ENCODE measurements around the gene GP5. TPM values are rescaled to one million over a fixed set of nuclear protein-coding genes. Genes with fewer than 3 reads are reported as not detected.

GP5 gene
- total RNA-seq, 5 donors from 2014 or later (not counting 1 experiment from before 2014, with no cell fraction given): 5.1 to 8.4 (median 6.3) TPM

DNA sequence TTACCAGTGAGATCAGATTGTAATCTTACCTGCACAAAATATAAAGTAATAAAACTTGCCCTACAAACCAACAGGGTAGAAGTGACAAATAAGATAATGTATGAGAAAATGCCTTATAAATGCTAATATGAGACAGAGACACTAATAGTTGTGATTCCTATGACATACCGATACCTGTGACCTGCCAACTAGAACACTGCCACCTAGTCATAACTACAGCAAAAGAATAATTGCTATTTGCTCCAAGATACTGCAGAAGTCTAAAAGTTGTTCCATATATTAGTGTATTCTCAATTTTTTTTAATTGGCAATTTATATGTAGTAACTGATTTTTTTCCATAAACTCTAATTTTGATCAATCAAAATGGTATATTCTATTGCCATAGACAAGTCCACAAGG is 25.3 kb upstream of the GP5 start:
- POLR2A ChIA-PET: no interaction called here
- Mint-ChIP-seq H3K27ac (no peak overlapping the region), H3K9me3 (no peaks in the 10 kb centered on the region), H3K36me3 (peaks cover 46% of the 10 kb centered on the region), H3K27me3 (no peaks in the 10 kb centered on the region), H3K4me1 (no peaks in the 10 kb centered on the region), H3K4me3 (no peak overlapping the region)
- CTCF ChIA-PET: no interaction called here
- Histone ChIP-seq H3K27me3 (replicated peaks in 1 of 2; ENCODE audit: control insufficient read depth in 2 of 2, extremely low read depth in 1 of 2, insufficient read depth in 2 of 2, low read length in 1 of 2) (no peaks in the 10 kb centered on the region), H3K4me1 (ENCODE audit: control insufficient read depth in 1 of 2, extremely low read depth in 1 of 2, insufficient read depth in 2 of 2, low read length in 2 of 2) (no peaks in the 10 kb centered on the region), H3K36me3 (ENCODE audit: control insufficient read depth in 2 of 2, extremely low read depth in 1 of 2, insufficient read depth in 1 of 2, low read length in 1 of 2) (peaks cover 5 to 35% of the 10 kb centered on the region in 2 donors), H3K27ac (ENCODE audit: low read length) (no peak overlapping the region), H3K9me3 (no peaks in the 10 kb centered on the region), H3K4me3 (ENCODE audit: control insufficient read depth in 1 of 2, extremely low read depth in 1 of 2, low read length in 1 of 2) (no peak overlapping the region)
- no peak for DNase-seq
- ATAC-seq (replicated peaks in 1 of 4): no peak
- no CpG with 5 or more reads among the region's 1 CpG for WGBS (ENCODE audit: insufficient coverage)

DNA sequence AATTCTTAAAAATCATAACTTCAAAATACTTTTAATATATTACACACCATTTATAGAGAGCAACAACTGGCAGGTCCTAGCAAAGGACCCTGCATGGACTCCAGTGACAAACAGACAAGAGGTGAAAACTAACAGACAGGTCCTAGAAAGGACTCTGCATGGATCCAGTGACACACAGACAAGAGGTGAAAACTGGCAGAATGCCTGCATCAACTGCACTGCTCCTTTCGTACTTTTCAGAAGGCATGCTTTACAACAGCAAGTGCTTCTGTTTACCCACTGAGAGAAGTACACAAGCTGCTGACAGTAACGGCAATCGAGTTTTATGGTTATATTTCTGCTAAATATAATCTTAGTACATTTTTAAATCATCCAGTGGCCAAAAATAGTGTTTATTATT is 24.3 kb upstream of the GP5 start:
- Histone ChIP-seq H3K27me3 (replicated peaks in 1 of 2; ENCODE audit: control insufficient read depth in 2 of 2, extremely low read depth in 1 of 2, insufficient read depth in 2 of 2, low read length in 1 of 2) (no peaks in the 10 kb centered on the region), H3K4me1 (ENCODE audit: control insufficient read depth in 1 of 2, extremely low read depth in 1 of 2, insufficient read depth in 2 of 2, low read length in 2 of 2) (no peaks in the 10 kb centered on the region), H3K9me3 (no peaks in the 10 kb centered on the region), H3K27ac (ENCODE audit: low read length) (no peak overlapping the region), H3K36me3 (ENCODE audit: control insufficient read depth in 2 of 2, extremely low read depth in 1 of 2, insufficient read depth in 1 of 2, low read length in 1 of 2) (peaks cover 5 to 35% of the 10 kb centered on the region in 2 donors), H3K4me3 (ENCODE audit: control insufficient read depth in 1 of 2, extremely low read depth in 1 of 2, low read length in 1 of 2) (no peak overlapping the region)
- POLR2A ChIA-PET: no interaction called here
- no peak for DNase-seq
- Mint-ChIP-seq H3K36me3 (peaks cover 47% of the 10 kb centered on the region), H3K9me3 (no peaks in the 10 kb centered on the region), H3K4me3 (no peak overlapping the region), H3K27me3 (no peaks in the 10 kb centered on the region), H3K27ac (no peak overlapping the region), H3K4me1 (no peaks in the 10 kb centered on the region)
- 100% methylated on average over 1 of the region's 3 CpGs for WGBS (ENCODE audit: insufficient coverage)
- CTCF ChIA-PET: no interaction called here
- no peak for ATAC-seq (replicated peaks in 1 of 4)

DNA sequence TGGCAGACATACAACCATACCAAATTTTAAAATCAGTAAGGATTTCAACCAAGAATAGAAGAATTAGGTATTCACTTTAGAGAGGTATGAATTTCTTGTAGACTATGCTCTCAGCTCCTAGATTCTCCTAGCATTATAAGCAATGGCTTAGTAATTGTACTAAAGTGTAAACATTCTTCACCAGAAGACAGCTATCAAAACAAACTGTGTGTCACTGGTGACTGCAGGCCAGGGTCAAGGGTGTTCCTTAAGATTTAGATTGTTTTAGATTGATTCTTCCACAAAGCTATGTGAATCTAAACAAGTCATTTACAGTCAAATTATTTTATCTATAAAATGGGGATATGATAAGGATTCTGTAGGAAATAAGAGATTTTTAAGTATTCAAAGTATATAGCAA is 23.1 kb upstream of the GP5 start:
- ATAC-seq (replicated peaks in 1 of 4): no peak
- DNase-seq: no peak
- Histone ChIP-seq H3K27ac (ENCODE audit: low read length) (no peak overlapping the region), H3K4me1 (ENCODE audit: control insufficient read depth in 1 of 2, extremely low read depth in 1 of 2, insufficient read depth in 2 of 2, low read length in 2 of 2) (no peaks in the 10 kb centered on the region), H3K27me3 (replicated peaks in 1 of 2; ENCODE audit: control insufficient read depth in 2 of 2, extremely low read depth in 1 of 2, insufficient read depth in 2 of 2, low read length in 1 of 2) (no peaks in the 10 kb centered on the region), H3K9me3 (no peaks in the 10 kb centered on the region), H3K36me3 (ENCODE audit: control insufficient read depth in 2 of 2, extremely low read depth in 1 of 2, insufficient read depth in 1 of 2, low read length in 1 of 2) (peaks cover 5 to 32% of the 10 kb centered on the region in 2 donors), H3K4me3 (ENCODE audit: control insufficient read depth in 1 of 2, extremely low read depth in 1 of 2, low read length in 1 of 2) (no peak overlapping the region)
- POLR2A ChIA-PET: no interaction called here
- H3K27me3 Mint-ChIP-seq: no peaks in the 10 kb centered on the region
- H3K4me1 Mint-ChIP-seq: no peaks in the 10 kb centered on the region
- H3K4me3 Mint-ChIP-seq: no peak overlapping the region
- H3K9me3 Mint-ChIP-seq: no peaks in the 10 kb centered on the region
- CTCF ChIA-PET: interaction anchor here in 1 of 2 donors (1.3 to 1.4 kb wide), 2 partner anchors 15 to 25 kb away, joined by 3 read pairs; no protein-coding TSS in a partner anchor
- no peak overlapping the region for H3K27ac Mint-ChIP-seq
- peaks cover 43% of the 10 kb centered on the region for H3K36me3 Mint-ChIP-seq

DNA sequence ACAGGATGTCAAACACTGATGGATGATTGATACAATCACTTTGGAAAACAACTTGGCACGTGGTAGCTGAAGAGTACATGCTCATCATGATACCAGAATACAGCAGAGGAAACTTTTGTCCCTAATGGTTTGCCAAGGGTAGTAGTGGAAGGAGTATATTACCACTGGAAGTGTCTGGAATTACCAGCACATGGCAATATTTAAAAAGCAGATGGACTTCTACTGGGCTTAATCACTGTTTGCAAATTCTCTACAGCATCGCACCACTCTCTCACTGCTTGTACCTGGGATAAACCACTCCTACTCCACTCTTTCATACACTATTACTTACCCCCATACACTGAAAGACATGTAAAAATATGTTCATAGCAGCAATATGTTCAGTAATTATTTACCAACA is 19.6 kb upstream of the GP5 start:
- ATAC-seq (replicated peaks in 1 of 4) (no peak), DNase-seq (no peak)
- no peak overlapping the region for H3K4me3 Mint-ChIP-seq
- ChIA-PET POLR2A (no interaction called here), CTCF (no interaction called here)
- Histone ChIP-seq H3K4me1 (ENCODE audit: control insufficient read depth in 1 of 2, extremely low read depth in 1 of 2, insufficient read depth in 2 of 2, low read length in 2 of 2) (no peaks in the 10 kb centered on the region), H3K4me3 (ENCODE audit: control insufficient read depth in 1 of 2, extremely low read depth in 1 of 2, low read length in 1 of 2) (no peak overlapping the region), H3K9me3 (no peaks in the 10 kb centered on the region), H3K27ac (ENCODE audit: low read length) (no peak overlapping the region), H3K27me3 (replicated peaks in 1 of 2; ENCODE audit: control insufficient read depth in 2 of 2, extremely low read depth in 1 of 2, insufficient read depth in 2 of 2, low read length in 1 of 2) (no peaks in the 10 kb centered on the region), H3K36me3 (ENCODE audit: control insufficient read depth in 2 of 2, extremely low read depth in 1 of 2, insufficient read depth in 1 of 2, low read length in 1 of 2) (peaks cover 0 to 5% of the 10 kb centered on the region in 2 donors)
- no peaks in the 10 kb centered on the region for H3K9me3 Mint-ChIP-seq
- H3K27me3 Mint-ChIP-seq: no peaks in the 10 kb centered on the region
- WGBS (ENCODE audit: insufficient coverage): 100% methylated on average over 1 of the region's 2 CpGs
- peaks cover 37% of the 10 kb centered on the region for H3K36me3 Mint-ChIP-seq
- no peaks in the 10 kb centered on the region for H3K4me1 Mint-ChIP-seq
- no peak overlapping the region for H3K27ac Mint-ChIP-seq

DNA sequence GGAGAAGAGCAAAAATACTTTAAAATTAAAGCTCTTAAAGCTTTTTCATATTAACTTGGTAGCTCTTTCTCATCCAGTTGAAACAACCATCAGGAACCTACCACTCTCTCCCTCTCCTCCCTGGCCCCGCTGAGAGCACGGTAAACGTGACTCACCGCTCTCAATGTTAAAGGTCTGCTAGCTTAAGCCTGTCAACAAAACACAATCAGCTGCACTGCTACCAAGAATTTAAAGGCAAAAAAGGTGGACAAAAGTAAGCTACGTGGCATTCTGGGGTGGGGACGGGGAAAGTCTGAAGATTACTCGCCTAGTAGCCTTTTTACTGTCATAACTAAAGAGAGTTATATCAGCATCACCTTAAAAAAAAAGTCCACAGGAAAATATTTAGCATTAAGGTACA is 8.4 kb upstream of the GP5 start:
- DNase-seq (no peak), ATAC-seq (replicated peaks in 1 of 4) (no peak)
- Histone ChIP-seq H3K27ac (ENCODE audit: low read length) (no peak overlapping the region), H3K4me1 (ENCODE audit: control insufficient read depth in 1 of 2, extremely low read depth in 1 of 2, insufficient read depth in 2 of 2, low read length in 2 of 2) (no peaks in the 10 kb centered on the region), H3K9me3 (no peaks in the 10 kb centered on the region), H3K36me3 (ENCODE audit: control insufficient read depth in 2 of 2, extremely low read depth in 1 of 2, insufficient read depth in 1 of 2, low read length in 1 of 2) (peaks cover 0 to 6% of the 10 kb centered on the region in 2 donors), H3K27me3 (replicated peaks in 1 of 2; ENCODE audit: control insufficient read depth in 2 of 2, extremely low read depth in 1 of 2, insufficient read depth in 2 of 2, low read length in 1 of 2) (no peaks in the 10 kb centered on the region), H3K4me3 (ENCODE audit: control insufficient read depth in 1 of 2, extremely low read depth in 1 of 2, low read length in 1 of 2) (no peak overlapping the region)
- Mint-ChIP-seq H3K27ac (no peak overlapping the region), H3K27me3 (no peaks in the 10 kb centered on the region), H3K36me3 (peaks cover 13% of the 10 kb centered on the region), H3K4me3 (no peak overlapping the region), H3K4me1 (peaks cover 0 to 8% (median 4%) of the 10 kb centered on the region in 3 donors), H3K9me3 (no peaks in the 10 kb centered on the region)
- CTCF ChIA-PET: interaction anchor here (0.5 to 2.6 kb wide), 7 partner anchors 10 to 69 kb away, joined by 3 to 11 read pairs (median 4); no protein-coding TSS in a partner anchor
- POLR2A ChIA-PET: interaction anchor here in 1 of 2 donors (0.8 kb wide), 1 partner anchor 12 kb away, joined by 3 read pairs; no protein-coding TSS in a partner anchor
- 100% methylated on average over 1 of the region's 7 CpGs for WGBS (ENCODE audit: insufficient coverage)

DNA sequence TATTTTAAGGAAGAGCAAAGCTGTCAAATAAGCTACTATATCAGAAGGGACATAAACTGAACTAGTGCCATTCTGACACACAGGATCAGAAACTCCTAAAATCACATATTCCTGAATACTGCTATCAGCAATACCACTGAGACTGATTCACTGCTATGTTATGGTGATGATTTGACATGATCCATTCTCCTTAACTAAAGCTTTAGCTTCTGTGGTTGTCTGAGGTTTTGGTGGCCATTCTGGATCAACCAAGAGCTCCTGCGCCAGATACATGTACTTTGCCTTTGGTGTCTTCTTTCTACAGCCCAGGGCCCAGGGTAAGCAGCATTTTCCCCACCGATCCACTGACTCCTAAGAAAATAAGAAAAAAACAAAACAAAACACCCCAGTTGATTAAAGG is 6.7 kb upstream of the GP5 start:
- ATAC-seq (replicated peaks in 1 of 4) (no peak), DNase-seq (no peak)
- Histone ChIP-seq H3K36me3 (ENCODE audit: control insufficient read depth in 2 of 2, extremely low read depth in 1 of 2, insufficient read depth in 1 of 2, low read length in 1 of 2) (peaks cover 0 to 2% of the 10 kb centered on the region in 2 donors), H3K27me3 (replicated peaks in 1 of 2; ENCODE audit: control insufficient read depth in 2 of 2, extremely low read depth in 1 of 2, insufficient read depth in 2 of 2, low read length in 1 of 2) (no peaks in the 10 kb centered on the region), H3K9me3 (no peaks in the 10 kb centered on the region), H3K4me1 (ENCODE audit: control insufficient read depth in 1 of 2, extremely low read depth in 1 of 2, insufficient read depth in 2 of 2, low read length in 2 of 2) (peaks cover 0 to 3% of the 10 kb centered on the region in 2 experiments), H3K4me3 (ENCODE audit: control insufficient read depth in 1 of 2, extremely low read depth in 1 of 2, low read length in 1 of 2) (no peak overlapping the region), H3K27ac (ENCODE audit: low read length) (no peak overlapping the region)
- Mint-ChIP-seq H3K27me3 (no peaks in the 10 kb centered on the region), H3K27ac (no peak overlapping the region), H3K9me3 (no peaks in the 10 kb centered on the region), H3K36me3 (peaks cover 9% of the 10 kb centered on the region), H3K4me3 (no peak overlapping the region), H3K4me1 (peaks cover 0 to 5% (median 4%) of the 10 kb centered on the region in 3 donors)
- ChIA-PET POLR2A (interaction anchor here in 1 of 2 donors (0.6 kb wide), 2 partner anchors 29 to 67 kb away, joined by 3 read pairs; no protein-coding TSS in a partner anchor), CTCF (interaction anchor here (0.6 to 2.6 kb wide), 7 partner anchors 24 to 171 kb away, joined by 3 to 11 read pairs (median 4); no protein-coding TSS in a partner anchor)
- no CpG with 5 or more reads among the region's 2 CpGs for WGBS (ENCODE audit: insufficient coverage)
